ENCODE data around the gene SLC16A2.
A peak's percentile ranks its signal among the peaks of the same experiment; 100 is the strongest.

The SLC16A2 gene

DNA sequence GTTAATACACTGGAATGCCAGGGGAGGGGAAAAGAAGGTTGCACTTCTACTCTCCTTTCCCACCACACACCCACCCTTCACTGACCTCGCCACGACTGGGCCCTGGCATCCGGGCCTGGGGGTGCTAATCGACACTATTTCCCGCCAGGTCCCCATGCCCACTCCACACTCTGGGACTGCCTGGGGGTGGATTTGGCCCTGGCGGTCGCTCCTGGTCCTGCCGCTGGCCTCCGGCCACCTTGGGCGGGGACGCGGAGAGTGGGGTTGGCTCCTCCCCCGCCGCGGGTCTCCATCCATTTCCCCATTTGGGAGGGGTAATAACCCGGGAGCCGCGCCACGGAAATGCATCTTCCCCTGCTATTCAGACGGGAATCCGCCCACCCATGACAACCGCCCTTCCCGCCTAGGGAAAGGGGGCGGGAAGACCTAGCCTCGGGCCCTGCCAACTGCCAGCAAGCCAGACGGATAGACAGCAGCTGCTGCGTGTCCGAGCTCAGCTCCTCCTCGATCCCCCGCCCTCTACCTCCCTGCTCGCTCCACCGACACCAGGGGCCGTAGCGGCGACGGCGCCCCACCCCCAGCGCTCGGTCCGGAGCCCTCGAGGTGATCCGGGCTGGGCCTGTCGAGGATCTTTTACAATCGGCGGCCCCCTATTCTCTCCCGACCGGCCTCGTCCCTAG, 115.0 kb downstream of the SLC16A2 start:
- DNase-seq (ENCODE audit: low read depth in 2 of 2) = no peak

- DNase-seq (ENCODE audit: low read depth in 2 of 2) = no peak
Measured at GRCh38 chrX:74536832-74537371, 115.6 kb downstream of the SLC16A2 start.

- no peak for DNase-seq (ENCODE audit: low read depth in 2 of 2)
Measured at GRCh38 chrX:74540635-74541249, 119.4 kb downstream of the SLC16A2 start.

DNA sequence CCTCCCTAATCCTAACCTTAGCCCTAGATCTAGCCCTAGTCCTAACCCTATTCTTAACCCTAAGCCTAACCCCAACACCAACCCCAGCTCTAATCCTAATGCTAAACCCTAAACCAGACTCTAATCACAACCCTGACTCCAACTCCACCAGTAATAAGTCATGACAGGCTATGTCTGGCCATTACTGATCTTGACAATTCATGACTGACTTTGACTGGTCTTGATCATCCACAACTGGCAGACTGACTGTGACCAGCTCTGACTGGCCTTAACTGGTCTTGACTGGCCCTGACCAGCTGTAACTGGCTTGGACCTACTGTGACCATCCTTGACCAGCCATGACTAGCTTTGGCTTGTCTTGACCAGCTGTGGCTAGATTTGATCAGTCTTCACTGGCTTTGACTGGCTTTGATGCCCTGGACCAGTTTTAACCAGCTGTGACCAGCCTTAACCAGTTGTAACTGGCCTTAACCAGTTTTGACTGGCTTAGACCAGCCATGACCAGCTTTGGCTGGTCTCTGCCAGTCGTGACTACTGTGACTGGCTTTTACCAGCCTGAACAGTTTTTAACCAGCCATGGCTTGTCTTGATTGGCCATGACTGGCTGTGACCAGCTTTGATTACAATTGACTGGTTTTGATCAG, 124.7 kb downstream of the SLC16A2 start:
- DNase-seq (ENCODE audit: low read depth in 2 of 2) = no peak

- DNase-seq (ENCODE audit: low read depth in 2 of 2) = no peak
Measured at GRCh38 chrX:74546984-74547383, 125.7 kb downstream of the SLC16A2 start.

DNA sequence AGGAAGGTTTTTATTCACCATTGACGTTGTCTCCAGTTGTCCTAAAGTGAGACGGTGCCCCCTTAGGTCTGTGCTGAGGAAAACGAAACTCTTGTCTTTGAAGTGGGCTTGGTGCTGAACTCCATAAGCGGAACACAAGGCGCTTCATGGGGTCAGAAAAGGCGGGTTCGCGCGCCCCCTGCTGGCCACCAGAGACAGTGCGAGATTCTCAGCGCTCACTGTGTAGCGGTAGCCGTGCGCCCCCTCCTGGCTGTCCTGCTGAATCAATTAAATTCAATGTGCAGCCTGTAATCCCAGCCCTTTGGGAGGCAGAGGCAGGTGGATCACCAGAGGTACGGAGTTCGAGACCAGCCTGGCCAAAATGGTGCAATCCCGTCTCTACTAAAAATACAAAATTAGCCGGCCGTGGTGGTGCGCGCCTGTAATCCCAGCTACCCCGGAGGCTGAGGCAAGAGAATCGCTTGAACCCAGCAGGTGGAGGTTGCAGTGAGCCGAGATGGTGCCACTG, 129.1 kb downstream of the SLC16A2 start:
- DNase-seq (ENCODE audit: low read depth in 2 of 2) = peak; percentile 58 to 74

- no peak for DNase-seq (ENCODE audit: low read depth in 2 of 2)
Measured at GRCh38 chrX:74551934-74552333, 130.6 kb downstream of the SLC16A2 start.

- no peak for DNase-seq (ENCODE audit: low read depth in 2 of 2)
Measured at GRCh38 chrX:74557378-74557777, 136.1 kb downstream of the SLC16A2 start.

DNA sequence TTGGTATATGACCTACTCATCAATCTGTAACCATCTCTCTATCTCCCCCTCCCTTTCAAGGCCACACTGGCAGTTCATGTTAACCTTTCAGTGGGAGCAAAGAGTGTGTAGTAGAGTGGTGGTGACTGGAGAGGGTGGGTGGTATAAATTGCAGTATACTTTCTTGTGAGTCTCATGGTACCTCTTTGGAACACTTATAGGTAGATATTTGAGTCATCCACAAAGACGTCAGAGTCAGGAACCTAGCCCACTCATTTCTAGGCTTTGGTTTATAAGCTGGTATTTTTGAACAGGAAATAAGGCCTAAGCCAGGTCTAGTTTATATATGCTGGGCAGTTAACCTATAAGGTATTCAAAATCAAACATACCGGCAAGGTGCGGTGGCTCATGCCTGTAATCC, 156.8 kb downstream of the SLC16A2 start:
- DNase-seq (ENCODE audit: low read depth in 2 of 2) = peak; percentile 1 to 2

GRCh38 chrX:74579597-74580198, 158.4 kb downstream of the SLC16A2 start:
- DNase-seq (ENCODE audit: low read depth in 2 of 2) = no peak

Measured in stimulated activated CD8-positive, alpha-beta memory T cell treated with anti-CD3 and anti-CD28 coated beads, Interleukin-15, amount 100 ng/mL, for 48 hours (primary cell).